GM18861 (cell line): ENCODE results near the gene MYH15.

Source experiments
- ATAC-seq: cut with Tn5 transposase; IDR thresholded peaks from one replicate; pipeline ENCODE4 v1.9.1; 2021; ENCODE audit not compliant: unreplicated experiment

Gene MYH15

GRCh38 chr3:108510496-108510895 lies at the start of gene MYH15:
TSS of gene MYH15 (minus strand) at chr3:108510596. CDS start at chr3:108510530, 66 bp downstream.
- no peak for ATAC-seq

GRCh38 chr3:108555966-108556581 lies 45.7 kb upstream of the MYH15 start:
- ATAC-seq = no peak

GRCh38 chr3:108554913-108555571 lies 44.6 kb upstream of the MYH15 start:
- no peak for ATAC-seq

GRCh38 chr3:108554229-108554628 lies 43.8 kb upstream of the MYH15 start:
- ATAC-seq = no peak

- no peak for ATAC-seq
Observed at GRCh38 chr3:108552267-108553159, 42.1 kb upstream of the MYH15 start.

- ATAC-seq = no peak
Observed at GRCh38 chr3:108548886-108549285, 38.5 kb upstream of the MYH15 start.

GRCh38 chr3:108548304-108548703 lies 37.9 kb upstream of the MYH15 start:
- no peak for ATAC-seq

- no peak for ATAC-seq
Observed at GRCh38 chr3:108546692-108547091, 36.3 kb upstream of the MYH15 start.

- no peak for ATAC-seq
Observed at GRCh38 chr3:108546247-108546646, 35.9 kb upstream of the MYH15 start.

GRCh38 chr3:108538083-108538482 lies 27.7 kb upstream of the MYH15 start:
- ATAC-seq = no peak

- ATAC-seq = peak; percentile 91
Observed at GRCh38 chr3:108528459-108529252, 18.3 kb upstream of the MYH15 start.

GRCh38 chr3:108527817-108528216 lies 17.4 kb upstream of the MYH15 start:
- ATAC-seq = no peak

GRCh38 chr3:108527109-108527508 lies 16.7 kb upstream of the MYH15 start:
- no peak for ATAC-seq

GRCh38 chr3:108525971-108526370 lies 15.6 kb upstream of the MYH15 start:
- ATAC-seq = no peak

GRCh38 chr3:108525256-108525655 lies 14.9 kb upstream of the MYH15 start:
- no peak for ATAC-seq

- ATAC-seq = no peak
Observed at GRCh38 chr3:108524537-108524936, 14.1 kb upstream of the MYH15 start.

- no peak for ATAC-seq
Observed at GRCh38 chr3:108518895-108519294, 8.5 kb upstream of the MYH15 start.

GRCh38 chr3:108516881-108517280 lies 6.5 kb upstream of the MYH15 start:
- no peak for ATAC-seq

- no peak for ATAC-seq
Observed at GRCh38 chr3:108513961-108514360, 3.6 kb upstream of the MYH15 start.

GRCh38 chr3:108512671-108513070 lies 2.3 kb upstream of the MYH15 start:
- no peak for ATAC-seq

- no peak for ATAC-seq
Observed at GRCh38 chr3:108511490-108511889, 1.1 kb upstream of the MYH15 start.
